HG02981 (cell line): Measurements from ENCODE around the gene NTHL1.

Source experiments
- ATAC-seq: cut with Tn5 transposase; IDR thresholded peaks from one replicate; pipeline ENCODE4 v1.9.1; 2021; ENCODE audit warnings: mild to moderate bottlenecking, moderate library complexity; ENCODE audit not compliant: unreplicated experiment

Gene NTHL1

GRCh38 chr16:2066139-2066538 is 18.5 kb upstream of the NTHL1 start:
- ATAC-seq: no peak

DNA sequence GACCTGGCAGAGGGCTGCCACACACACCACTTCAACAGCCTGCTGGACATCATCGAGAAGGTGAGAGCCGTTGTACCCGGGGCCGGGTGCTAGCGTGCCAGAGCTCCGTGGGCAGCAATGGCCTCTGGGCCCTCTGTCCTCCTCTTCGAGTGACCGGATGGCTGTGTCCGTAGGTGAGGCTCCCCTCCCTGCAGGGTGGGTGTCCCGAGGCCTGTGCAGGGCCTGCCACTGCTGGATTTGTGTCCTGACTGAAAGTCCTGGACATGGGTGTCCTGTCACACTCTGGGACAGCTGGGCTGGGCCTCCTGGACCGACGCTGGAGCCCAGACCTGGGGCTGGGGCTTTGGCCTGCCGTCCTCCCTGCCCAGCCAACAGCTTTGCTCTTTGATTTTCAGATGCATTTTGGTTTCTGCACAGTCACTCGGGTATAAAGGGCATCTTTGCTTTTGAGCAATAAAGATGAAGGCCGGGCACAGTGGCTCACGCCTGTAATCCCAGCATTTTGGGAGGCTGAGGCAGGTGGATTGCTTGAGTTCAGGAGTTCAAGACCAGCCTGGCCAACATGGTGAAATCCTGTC is 16.8 kb upstream of the NTHL1 start:
- no peak for ATAC-seq

DNA sequence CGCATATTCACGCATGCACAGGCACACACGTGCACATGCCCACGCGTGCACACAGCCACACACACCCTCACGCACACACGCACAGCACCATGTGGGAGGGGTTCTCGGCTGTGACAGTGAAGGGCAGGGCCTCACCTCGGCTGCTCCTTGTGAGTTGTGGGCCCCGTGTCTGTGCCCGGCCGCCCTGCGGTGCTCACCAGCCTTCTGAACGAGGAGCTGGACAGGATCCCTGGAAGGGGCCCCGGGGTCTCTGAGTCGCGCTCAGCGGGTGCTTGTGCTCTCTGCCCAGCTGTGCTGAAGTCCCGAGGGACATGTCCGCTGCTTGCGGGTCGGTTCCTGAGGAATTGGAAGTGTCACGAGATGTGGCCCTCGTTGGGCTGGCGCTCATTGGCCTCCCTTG is 16.2 kb upstream of the NTHL1 start:
- ATAC-seq: no peak

DNA sequence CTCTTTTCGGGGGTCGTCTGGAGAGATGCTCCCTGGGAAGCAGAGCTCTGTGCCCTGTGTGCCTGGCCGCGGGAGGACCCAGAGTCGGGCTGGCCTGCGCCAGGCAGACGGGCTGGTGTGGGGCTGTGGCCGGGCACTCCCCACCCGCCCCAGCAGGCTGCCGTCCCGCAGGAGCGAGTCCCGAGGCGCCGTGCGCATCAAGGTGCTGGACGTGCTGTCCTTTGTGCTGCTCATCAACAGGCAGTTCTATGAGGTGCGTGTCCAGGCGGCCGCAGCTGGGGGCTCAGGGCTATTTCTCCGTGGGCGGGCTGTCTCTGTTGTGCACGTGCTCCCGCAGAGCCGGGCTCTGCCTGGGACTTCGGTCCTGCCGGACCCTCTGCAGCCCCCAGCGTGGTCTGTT is 15.2 kb upstream of the NTHL1 start:
- no peak for ATAC-seq

GRCh38 chr16:2061526-2061925 is 13.9 kb upstream of the NTHL1 start:
- ATAC-seq: no peak

DNA sequence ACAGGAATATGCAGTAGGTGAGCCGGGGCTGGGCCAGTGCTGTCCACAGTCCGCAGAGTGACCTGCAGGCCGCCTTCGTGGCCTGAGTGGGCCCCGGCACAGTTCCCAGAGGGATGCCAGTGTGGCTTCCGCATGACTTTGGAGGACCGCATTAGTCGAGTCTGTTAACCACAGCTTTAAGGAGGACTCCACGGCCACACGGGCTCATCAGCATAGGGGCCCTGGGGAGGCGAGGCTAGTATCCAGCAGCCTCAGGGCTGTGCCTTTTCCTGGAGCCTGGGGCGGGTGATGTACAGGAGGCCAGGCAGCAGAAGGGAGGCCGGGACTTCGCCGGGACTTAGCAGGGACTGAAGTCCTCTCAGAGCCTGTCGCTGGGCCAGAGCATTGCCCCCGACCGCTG is 13.4 kb upstream of the NTHL1 start:
- ATAC-seq: no peak

- no peak for ATAC-seq
Observed at GRCh38 chr16:2060346-2060745, 12.7 kb upstream of the NTHL1 start.

GRCh38 chr16:2058872-2059271 is 11.2 kb upstream of the NTHL1 start:
- no peak for ATAC-seq

- ATAC-seq: no peak
Observed at GRCh38 chr16:2058420-2058819, 10.8 kb upstream of the NTHL1 start.

- no peak for ATAC-seq
Observed at GRCh38 chr16:2057438-2057837, 9.8 kb upstream of the NTHL1 start.

- ATAC-seq: no peak
Observed at GRCh38 chr16:2056681-2057407, 9.2 kb upstream of the NTHL1 start.

GRCh38 chr16:2056077-2056476 is 8.4 kb upstream of the NTHL1 start:
- ATAC-seq: no peak

GRCh38 chr16:2054543-2055245 is 7.1 kb upstream of the NTHL1 start:
- no peak for ATAC-seq

DNA sequence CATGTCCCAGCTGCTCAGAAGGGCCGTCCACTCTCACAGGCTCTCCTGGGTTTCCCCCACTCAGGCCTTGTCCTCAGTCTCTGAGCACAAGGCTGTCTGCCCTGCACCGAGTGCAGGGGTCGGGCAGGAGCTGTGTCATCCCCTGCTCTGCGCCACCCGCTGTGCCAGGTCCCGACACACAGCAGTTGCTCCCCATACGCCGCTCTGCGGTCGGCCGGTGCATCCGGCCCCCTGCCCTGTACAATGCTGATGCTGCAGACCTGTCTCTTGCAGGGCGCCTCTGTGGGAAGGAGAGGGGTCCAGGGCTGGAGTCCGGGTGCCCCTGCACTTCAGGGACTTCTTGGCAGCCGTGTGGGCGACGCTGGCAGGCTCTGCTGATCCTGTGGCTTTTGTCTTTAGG is 6.3 kb upstream of the NTHL1 start:
- ATAC-seq: no peak

- no peak for ATAC-seq
Observed at GRCh38 chr16:2053211-2053610, 5.6 kb upstream of the NTHL1 start.

DNA sequence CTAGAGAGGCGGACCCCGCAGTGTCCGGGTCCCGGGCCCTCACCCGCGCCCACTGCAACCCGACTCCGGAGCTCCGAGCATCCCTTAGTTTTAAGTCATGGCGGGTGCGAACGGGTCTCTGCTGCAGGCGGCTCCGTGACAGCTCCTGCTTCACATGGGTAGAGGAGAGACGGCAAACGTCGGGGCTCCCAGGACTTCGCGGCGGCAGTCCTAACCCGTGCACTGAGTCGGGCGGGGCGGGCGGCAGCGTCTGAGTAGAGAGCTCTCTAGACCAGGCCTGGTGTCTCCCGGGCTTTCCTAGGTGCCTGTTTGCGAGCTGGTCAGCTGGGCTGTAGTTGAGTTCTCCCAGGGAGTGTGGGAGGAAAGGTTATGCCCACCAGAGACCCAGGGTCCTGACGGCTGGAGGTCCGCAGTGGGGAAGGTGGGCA is 496 bp upstream of the NTHL1 start:
- no peak for ATAC-seq

DNA sequence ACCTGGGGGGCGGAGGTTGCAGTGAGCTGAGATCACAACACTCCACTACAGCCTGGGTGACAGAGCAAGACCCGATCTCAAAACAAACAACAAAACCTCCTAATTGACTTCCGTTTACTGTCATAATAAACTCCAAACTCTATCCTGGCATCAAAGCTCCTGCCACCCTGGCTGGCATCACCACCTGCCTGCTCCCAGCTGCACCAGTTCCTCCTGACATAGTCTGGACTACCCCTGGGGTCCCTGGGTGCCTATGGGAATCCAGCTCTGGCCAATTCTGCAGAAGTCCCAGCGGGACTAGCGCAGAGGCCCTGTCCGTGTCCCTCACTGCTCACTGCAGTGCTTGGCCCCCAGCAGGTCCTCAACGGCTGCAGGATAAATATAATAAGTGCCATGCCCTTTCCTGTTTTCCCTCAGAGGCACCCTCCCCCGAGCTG is 723 bp downstream of the NTHL1 start:
- ATAC-seq: no peak

DNA sequence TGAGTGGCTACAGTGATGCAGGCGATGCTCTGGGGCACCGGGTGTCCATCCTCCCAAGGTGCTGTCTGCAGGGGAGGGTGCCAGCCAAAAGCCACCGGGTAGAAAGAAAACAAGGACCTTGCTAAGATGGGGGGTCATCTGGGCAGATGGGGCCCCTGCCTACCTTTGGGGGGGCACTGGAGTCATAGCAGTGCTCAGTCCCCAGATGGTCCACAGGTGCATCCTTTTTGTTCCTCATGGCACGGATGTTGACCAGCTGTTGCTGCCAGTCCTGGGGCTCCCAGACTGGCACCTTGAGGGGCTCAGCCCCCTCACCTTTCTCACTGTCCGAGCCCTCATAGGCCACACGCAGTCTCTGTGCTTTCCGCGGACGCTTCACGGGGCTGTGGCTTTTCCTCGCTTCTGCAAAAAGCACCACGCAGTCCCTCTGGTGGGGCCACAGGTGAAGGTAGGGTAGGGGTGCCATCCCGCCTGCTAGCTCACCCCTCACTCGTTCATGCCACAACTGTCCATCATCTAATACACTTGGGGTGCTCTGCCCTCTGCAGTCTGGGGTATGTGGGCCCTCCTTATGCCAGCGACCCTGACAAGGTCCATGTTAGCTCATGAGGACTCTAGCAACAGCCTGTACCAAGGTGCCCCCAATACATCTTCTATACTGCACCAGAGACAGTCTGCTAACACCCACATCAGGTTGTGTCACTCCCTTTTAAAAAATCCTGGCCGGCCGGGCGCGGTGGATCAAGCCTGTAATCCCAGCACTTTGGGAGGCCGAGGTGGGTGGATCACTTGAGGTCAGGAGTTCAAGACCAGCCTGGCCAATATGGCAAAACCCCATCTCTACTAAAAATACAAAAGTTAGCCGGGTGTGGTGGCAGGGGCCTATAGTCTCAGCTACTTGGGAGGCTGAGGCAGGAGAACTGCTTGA is 1.4 kb downstream of the NTHL1 start:
- no peak for ATAC-seq

DNA sequence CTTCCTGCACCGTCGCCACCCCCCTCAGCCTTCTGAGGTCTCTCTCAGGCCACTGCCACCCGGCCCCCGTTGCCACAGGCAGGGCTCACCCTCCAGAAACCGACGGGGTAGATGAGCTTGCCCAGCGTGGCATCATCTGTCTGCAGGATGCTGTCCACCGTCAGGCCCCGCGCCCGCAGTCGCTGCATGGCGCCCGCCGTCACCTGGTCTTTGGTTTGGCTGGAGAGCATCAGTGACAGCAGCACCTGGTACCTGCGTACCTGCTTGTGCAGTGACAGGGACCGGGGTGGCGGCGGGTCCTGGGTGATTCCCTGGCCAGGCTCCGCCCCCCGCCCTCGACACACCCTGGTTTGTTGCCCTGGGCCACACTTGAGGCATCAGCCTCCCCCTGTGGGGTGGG is 3.1 kb downstream of the NTHL1 start:
- no peak for ATAC-seq

DNA sequence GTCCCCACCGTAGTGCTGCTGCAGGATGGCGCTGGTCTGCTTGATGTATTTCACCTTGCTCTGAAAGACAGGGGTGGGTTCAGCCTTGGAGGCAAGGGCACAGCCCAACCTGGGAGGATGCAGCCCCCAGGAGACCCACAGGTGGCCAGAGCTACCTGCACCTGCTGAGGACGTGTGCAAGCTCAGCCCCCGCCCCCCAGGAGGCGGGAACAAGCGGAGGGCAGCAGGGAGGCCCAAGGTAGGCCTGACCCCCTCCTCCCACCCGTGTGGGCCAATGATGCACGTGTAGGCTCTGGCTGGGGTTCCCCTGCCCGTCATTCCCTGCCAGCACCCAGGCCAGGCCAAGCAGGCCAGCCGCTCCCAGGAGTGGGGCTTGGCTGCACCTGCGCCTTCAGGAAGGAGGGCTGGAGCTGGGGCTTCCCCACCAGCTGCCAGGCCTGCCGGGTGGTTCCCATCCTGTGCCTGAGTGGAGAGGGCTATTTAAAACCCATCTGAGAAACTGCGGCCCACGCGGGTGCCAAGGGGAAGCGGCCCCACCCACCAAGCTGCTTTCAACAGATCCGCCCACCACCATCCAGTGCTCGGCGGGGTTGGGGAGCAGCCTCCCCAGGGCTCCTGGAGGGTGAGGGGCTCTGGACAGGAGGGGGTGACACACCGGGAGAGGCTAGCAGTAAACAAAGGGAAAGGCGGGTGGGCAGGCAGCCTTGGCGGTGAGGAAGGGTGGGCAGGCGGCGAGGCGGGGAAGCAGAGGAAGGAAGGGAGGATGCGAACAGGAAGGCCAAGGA is 3.8 kb downstream of the NTHL1 start:
- ATAC-seq: no peak
